Ovary (tissue), 9 donors: ENCODE results near the gene ALDH3B2. TPM values are rescaled to one million over a fixed set of nuclear protein-coding genes. Genes with fewer than 3 reads are reported as not detected.

Source experiments
- DNase-seq, 5 donors: peaks; one replicate each; pipeline ENCODE4 v3.0.0-alpha.2; 2019 to 2020
- H3K27ac ChIP-seq, 2 donors: fragments of 200-600 bp; one replicate each; pipeline versions ENCODE4 v1.5.1 to v1.8.0; 2019 to 2022
- H3K27me3 ChIP-seq: fragments of 200-600 bp; one replicate; pipeline ENCODE4 v1.8.0; 2022
- H3K36me3 ChIP-seq: fragments of 200-600 bp; sonication (generic); one replicate; pipeline ENCODE4 v1.5.1; 2019
- H3K4me1 ChIP-seq: one replicate; pipeline ENCODE4 v1.8.1; 2013; ENCODE audit warnings: mild to moderate bottlenecking, moderate library complexity; ENCODE audit not compliant: insufficient read depth
- H3K4me3 ChIP-seq: fragments of 200-600 bp; sonication (generic); one replicate; pipeline ENCODE4 v1.5.1; 2017
- H3K9me3 ChIP-seq, 2 donors: fragments of 200-600 bp in 1 of 2; sonication (generic) in 1 of 2; one replicate each; pipeline versions ENCODE4 v1.5.1 to v1.8.1; 2013 to 2019; ENCODE audit warnings: mild to moderate bottlenecking in 1 of 2, moderate library complexity in 1 of 2
- EP300 ChIP-seq: sonication (generic); formaldehyde crosslinking; IDR thresholded peaks from one replicate; pipeline ENCODE4 v1.6.1; 2017; ENCODE audit warnings: antibody characterized with exemption
- POLR2A ChIP-seq: fragments of 450-650 bp; IDR thresholded peaks from one replicate; pipeline ENCODE4 v1.6.1; 2017; ENCODE audit warnings: antibody characterized with exemption, mild to moderate bottlenecking, moderate library complexity
- WGBS, 3 donors: extraction: QIAGEN DNeasy Blood & Tissue Kit in 1 of 3; methylation state at CpG; one replicate each; pipeline versions ENCODE4 v1.1.5 to v1.1.7; 2013 to 2017; 5-methylcytosine and 5-hydroxymethylcytosine counted together
- intact Hi-C, 4 donors: fragments of 100-400 bp; cut with DNase I; formaldehyde crosslinking; loops; one replicate each; pipeline versions ENCODE4 v1.11.0 to v1.15.1; 2022 to 2023
- polyA plus RNA-seq, 2 donors: library from polyadenylated mRNA; stranded (reverse); fragments of 200-250 nt in 1 of 2; fragments of 350-450 nt in 1 of 2; fragmentation: Illumina TruSeq in 1 of 2; extraction: RNeasy Lipid Tissue Mini Kit (QIAGEN cat#74804) in 1 of 2; gene quantifications; one replicate each; pipeline ENCODE4 v1.2.3, GENCODE V29; 2013 to 2014
- total RNA-seq, 7 donors: library from RNA; depleted of rRNA in 2 of 7; stranded (reverse); fragments of >200 nt in 2 of 7; fragmentation: NEBNext Ultra II Directional in 3 of 7; extraction: Animal tissue kit (Norgen Biotek cat#: 25700) in 3 of 7; gene quantifications; one replicate each; pipeline versions ENCODE4 v1.1.0 to v1.2.4, GENCODE V29; 2016 to 2023
- TF ChIP-seq, protein P1 (sequence below), 3 donors: fragments of 450-650 bp in 2 of 3; fragments of 200-600 bp in 1 of 3; IDR thresholded peaks; one replicate each; pipeline versions ENCODE4 v1.5.1 to v1.8.0; 2016 to 2022; ENCODE audit warnings: antibody characterized with exemption in 3 of 3, mild to moderate bottlenecking in 1 of 3
- donor health status: DM: no; HTN: no; CAD: no; lungs with moderate emphysema.
- donor health status: DM: no; HTN: no; CAD: no.
- donor health status: Bipolar disorder and iron deficiency.
- donor health status: DM: yes; HTN: yes; CAD: no.
- donor health status: DM: no; HTN: no; CAD: no.
- donor health status: DM: yes; HTN: yes; CAD: no.

ALDH3B2 gene
- total and polyA plus RNA-seq, 9 donors: 0.15 to 0.57 (median 0.27) TPM; not detected in 5

DNA sequence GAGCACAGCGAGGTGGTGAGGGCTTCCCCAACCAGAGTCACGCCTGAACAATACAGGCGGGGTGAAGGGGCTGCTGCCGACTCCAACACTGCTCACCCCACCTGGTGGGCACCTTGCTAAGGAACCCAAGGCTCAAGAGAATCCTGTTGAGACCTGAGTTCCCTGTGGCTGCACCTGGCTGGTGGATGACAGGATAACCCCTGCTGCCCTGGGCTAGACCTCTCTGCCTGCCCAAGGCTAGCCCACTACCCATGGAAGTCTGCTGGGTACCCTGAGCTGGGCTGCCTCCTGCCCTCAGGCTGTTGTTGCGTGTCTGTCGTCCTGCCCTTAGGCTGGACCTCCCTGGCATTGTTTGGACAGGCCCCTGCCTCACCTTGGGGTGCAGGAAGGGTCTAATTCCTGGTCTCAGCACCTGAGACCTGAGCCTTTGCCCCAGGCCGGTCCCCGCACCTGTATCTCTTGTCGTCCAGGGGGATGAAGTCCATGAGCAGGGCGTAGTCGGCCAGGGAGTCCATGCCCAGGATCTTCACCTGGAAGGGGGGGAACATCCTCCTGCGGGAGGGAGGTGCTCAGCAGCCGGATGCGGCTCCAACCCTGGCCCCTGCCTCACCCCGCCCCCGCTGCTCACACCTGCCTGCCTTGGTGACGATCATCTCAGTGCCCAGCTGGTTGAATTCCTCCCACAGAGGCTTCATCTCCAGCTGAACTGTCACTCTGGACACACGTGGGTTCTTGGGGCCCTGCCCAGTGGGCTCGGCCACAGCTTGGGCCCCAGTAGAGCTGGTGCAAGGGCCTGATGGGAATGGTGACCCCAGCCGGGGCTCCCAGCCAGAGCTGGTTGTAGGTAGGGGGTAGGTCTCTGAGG, 39.8 kb downstream of the ALDH3B2 start:
- H3K9me3 ChIP-seq: no peaks in the 10 kb centered on the region
- 62 to 69% (median 66%) methylated on average over 20 of the region's 20 CpGs for WGBS, 3 donors
- no peaks in the 10 kb centered on the region for H3K27me3 ChIP-seq
- H3K27ac ChIP-seq: no peak overlapping the region
- DNase-seq: peak in 2 of 5 donors; percentile 15 to 32
- peaks cover 3% of the 10 kb centered on the region for H3K4me1 ChIP-seq
- intact Hi-C loops: no loop called here
- no peak overlapping the region for H3K4me3 ChIP-seq
- TF ChIP-seq EP300 (no peak), POLR2A (no peak)
- TF ChIP-seq, protein P1, sequence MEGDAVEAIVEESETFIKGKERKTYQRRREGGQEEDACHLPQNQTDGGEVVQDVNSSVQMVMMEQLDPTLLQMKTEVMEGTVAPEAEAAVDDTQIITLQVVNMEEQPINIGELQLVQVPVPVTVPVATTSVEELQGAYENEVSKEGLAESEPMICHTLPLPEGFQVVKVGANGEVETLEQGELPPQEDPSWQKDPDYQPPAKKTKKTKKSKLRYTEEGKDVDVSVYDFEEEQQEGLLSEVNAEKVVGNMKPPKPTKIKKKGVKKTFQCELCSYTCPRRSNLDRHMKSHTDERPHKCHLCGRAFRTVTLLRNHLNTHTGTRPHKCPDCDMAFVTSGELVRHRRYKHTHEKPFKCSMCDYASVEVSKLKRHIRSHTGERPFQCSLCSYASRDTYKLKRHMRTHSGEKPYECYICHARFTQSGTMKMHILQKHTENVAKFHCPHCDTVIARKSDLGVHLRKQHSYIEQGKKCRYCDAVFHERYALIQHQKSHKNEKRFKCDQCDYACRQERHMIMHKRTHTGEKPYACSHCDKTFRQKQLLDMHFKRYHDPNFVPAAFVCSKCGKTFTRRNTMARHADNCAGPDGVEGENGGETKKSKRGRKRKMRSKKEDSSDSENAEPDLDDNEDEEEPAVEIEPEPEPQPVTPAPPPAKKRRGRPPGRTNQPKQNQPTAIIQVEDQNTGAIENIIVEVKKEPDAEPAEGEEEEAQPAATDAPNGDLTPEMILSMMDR (IDR thresholded peaks at IDR 0.05): no peak
- H3K36me3 ChIP-seq: no peaks in the 10 kb centered on the region

DNA sequence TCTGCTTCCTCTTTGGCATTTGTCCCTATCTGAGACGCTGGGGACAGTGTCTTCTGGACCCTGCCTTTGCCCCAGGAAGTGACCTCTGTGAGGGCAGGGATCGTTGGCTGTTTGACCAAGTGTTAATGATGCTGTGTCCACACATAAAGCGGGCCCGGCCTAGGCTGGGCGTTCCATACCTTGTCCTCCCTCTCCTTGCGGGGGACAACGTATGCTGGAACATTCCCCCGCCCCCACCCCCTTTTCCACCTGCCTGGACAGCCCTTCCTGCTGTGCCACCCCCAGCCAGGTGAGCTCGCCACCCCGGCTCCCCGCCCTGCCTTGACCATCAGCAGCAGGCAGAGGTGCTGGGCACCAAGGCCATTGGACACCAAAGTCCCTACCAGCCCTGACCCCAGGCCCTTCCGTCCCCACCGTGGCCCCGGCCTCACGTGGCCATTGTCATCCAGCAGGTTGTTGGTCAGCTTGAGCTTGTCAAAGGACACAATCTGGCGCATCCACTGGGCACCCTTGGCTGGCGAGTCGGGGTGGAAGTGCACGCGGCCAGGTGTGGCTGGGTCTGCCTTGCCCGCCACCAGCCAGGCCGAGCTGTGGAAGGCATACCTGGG, 40.6 kb downstream of the ALDH3B2 start:
- peak in 2 of 5 donors; percentile 14 to 31 for DNase-seq
- H3K27me3 ChIP-seq: no peaks in the 10 kb centered on the region
- H3K9me3 ChIP-seq: no peaks in the 10 kb centered on the region
- no peaks in the 10 kb centered on the region for H3K36me3 ChIP-seq
- no peak overlapping the region for H3K27ac ChIP-seq
- no peak for TF ChIP-seq POLR2A
- TF ChIP-seq, protein P1 (IDR thresholded peaks at IDR 0.05): no peak
- TF ChIP-seq EP300: no peak
- intact Hi-C loops: no loop called here
- H3K4me1 ChIP-seq: peaks cover 5% of the 10 kb centered on the region
- no peak overlapping the region for H3K4me3 ChIP-seq
- 80 to 86% (median 83%) methylated on average over 22 of the region's 22 CpGs for WGBS, 3 donors

DNA sequence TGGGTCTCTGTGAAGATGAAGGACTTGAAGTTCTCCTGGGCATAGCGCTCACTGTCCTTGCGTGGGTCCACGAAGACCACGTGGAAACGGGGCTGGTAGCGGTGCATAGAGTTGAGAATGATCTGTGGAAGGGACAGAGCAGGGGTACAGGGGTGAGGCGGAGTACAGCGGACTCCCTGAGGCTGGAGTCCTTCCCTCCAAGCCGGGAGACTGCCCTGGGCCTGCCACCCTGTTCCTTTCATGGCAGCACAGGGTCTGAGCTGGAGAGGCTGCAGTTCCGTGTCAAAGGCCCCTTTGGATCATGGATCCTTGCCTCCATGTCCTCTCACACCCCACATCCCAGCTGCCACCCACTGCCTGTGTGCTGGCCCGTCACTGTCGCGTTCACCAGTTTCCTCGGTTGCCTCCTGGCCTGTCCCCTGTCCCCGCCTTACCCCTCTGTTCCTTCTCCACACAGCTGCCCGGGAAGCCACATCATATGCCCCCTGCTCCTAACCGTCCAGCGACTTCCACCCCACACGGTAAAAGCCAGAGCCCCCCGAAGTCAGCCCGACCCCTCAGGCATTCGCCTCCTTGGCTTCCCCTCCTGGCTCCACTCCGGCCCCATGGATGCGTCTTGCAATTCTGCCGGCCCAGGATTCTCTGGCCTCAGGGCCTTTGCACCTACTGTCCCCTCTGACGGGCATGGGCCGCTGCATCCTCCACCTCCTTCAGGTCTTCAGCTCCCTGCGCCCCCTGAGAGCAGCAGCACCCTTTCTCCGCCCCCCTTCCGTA, 41.3 kb downstream of the ALDH3B2 start:
- peaks cover 5% of the 10 kb centered on the region for H3K4me1 ChIP-seq
- 87 to 92% (median 89%) methylated on average over 30 of the region's 30 CpGs for WGBS, 3 donors
- no peaks in the 10 kb centered on the region for H3K9me3 ChIP-seq
- DNase-seq: peak in 2 of 5 donors; percentile 18 to 34
- no peaks in the 10 kb centered on the region for H3K36me3 ChIP-seq
- H3K27ac ChIP-seq: no peak overlapping the region
- H3K27me3 ChIP-seq: no peaks in the 10 kb centered on the region
- intact Hi-C loops: no loop called here
- TF ChIP-seq, protein P1 (IDR thresholded peaks at IDR 0.05): no peak
- no peak for TF ChIP-seq POLR2A
- TF ChIP-seq EP300: no peak
- no peak overlapping the region for H3K4me3 ChIP-seq

DNA sequence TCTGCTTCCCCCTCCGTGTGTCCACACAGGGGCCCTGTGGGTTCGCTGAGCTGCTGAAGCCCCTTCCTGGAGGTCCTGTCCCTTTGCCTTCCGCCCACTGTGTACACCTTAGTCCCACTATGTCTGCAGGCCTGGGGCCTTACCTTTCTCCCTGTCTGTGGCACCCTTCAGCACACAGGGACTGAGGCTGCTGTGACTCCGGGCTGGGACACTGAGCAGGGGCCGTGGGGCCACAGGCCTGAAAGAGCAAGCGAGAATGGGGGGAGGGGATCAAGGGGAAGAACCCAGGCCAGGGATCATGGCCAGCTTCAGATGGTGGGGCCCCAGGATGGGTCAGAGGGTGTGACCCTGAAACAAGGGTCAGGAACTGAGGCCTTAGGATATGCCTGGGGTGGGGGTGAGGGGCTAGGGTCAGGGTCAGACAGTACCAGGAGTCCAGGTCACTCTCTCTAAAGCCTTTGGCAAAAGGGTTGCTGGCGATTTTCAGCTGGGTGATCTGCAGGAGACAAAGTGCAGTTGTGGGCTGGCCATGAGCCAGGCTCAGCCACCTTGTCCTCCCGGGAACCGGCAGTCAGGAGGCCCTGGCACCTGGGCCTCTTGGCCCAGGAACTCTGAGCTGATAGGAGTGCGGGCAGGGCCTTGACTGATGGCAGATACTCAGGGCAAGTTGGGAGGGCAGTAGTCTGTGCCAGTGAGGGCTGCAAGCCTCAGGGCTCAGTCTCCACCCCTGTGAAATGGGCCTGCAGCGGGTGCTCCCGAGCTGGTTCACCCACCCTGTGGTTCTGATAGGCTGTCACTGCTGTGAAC, 42.0 kb downstream of the ALDH3B2 start:
- H3K9me3 ChIP-seq: no peaks in the 10 kb centered on the region
- H3K36me3 ChIP-seq: no peaks in the 10 kb centered on the region
- H3K4me3 ChIP-seq: no peak overlapping the region
- H3K27me3 ChIP-seq: no peaks in the 10 kb centered on the region
- intact Hi-C loops: no loop called here
- peak in 2 of 5 donors; percentile 18 to 42 for DNase-seq
- peaks cover 5% of the 10 kb centered on the region for H3K4me1 ChIP-seq
- TF ChIP-seq, protein P1 (IDR thresholded peaks at IDR 0.05): no peak
- TF ChIP-seq EP300: no peak
- no peak for TF ChIP-seq POLR2A
- no peak overlapping the region for H3K27ac ChIP-seq
- WGBS, 3 donors: 74 to 78% (median 77%) methylated on average over 12 of the region's 12 CpGs
